ENCODE results near the gene NXPH4.

DNA sequence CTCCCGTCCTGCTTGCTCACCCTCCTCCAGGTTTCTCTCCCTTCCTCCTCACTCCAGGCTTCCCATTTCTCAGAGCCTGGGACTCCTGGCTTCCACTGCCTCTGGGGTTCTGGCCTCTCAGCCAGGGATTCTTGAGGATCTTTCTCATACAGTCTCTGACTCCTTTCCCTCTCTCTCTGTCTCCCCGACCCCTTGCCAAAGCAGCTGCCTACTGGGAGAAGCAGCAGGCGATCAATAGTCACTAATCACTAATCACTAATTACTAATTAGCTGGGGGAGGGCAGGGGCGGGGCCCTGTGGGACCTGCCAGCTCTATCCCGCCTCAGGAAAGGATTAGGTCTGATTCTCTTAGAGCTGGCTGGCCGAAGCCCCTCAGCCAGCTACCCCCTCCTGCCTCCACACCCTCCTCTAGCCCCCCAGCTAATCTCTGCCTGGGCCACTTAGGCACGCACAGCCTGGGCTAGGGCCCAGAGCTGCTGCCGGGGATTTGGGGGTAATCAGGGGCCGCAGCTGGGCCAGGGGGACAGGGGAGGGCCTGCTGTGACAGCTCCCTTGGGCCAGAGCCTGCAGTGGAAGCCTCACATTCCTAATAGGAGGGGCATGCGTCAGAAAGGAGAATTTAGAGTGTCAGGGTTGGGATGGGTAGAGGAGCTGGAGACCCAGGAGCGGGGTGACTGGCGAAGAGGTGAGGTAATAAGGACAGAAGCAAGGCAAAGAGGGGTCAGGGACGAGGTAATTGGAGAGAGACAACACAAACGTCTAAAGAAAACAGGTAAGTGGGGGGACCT is 2.8 kb downstream of the NXPH4 start:
- TF ChIP-seq, protein P1, sequence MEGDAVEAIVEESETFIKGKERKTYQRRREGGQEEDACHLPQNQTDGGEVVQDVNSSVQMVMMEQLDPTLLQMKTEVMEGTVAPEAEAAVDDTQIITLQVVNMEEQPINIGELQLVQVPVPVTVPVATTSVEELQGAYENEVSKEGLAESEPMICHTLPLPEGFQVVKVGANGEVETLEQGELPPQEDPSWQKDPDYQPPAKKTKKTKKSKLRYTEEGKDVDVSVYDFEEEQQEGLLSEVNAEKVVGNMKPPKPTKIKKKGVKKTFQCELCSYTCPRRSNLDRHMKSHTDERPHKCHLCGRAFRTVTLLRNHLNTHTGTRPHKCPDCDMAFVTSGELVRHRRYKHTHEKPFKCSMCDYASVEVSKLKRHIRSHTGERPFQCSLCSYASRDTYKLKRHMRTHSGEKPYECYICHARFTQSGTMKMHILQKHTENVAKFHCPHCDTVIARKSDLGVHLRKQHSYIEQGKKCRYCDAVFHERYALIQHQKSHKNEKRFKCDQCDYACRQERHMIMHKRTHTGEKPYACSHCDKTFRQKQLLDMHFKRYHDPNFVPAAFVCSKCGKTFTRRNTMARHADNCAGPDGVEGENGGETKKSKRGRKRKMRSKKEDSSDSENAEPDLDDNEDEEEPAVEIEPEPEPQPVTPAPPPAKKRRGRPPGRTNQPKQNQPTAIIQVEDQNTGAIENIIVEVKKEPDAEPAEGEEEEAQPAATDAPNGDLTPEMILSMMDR (IDR thresholded peaks at IDR 0.05 in 4 of 5, conservative IDR thresholded peaks at IDR 0.05 in 1 of 5) = no peak
- no peak for TF ChIP-seq POLR2A (IDR thresholded peaks at IDR 0.05)

All from gastrocnemius medialis (tissue), 4 donors.